Stimulated activated CD8-positive, alpha-beta memory T cell treated with anti-CD3 and anti-CD28 coated beads, Interleukin-12 subunit alpha, Interleukin-12 subunit beta, amount 100 ng/mL, for 24 hours (primary cell): ENCODE results near the gene TTLL1.

ENCODE experiments used
- DNase-seq: peaks from one replicate; pipeline ENCODE4 v3.0.0-alpha.2; 2020; ENCODE audit errors: extremely low read depth

Gene TTLL1

DNA sequence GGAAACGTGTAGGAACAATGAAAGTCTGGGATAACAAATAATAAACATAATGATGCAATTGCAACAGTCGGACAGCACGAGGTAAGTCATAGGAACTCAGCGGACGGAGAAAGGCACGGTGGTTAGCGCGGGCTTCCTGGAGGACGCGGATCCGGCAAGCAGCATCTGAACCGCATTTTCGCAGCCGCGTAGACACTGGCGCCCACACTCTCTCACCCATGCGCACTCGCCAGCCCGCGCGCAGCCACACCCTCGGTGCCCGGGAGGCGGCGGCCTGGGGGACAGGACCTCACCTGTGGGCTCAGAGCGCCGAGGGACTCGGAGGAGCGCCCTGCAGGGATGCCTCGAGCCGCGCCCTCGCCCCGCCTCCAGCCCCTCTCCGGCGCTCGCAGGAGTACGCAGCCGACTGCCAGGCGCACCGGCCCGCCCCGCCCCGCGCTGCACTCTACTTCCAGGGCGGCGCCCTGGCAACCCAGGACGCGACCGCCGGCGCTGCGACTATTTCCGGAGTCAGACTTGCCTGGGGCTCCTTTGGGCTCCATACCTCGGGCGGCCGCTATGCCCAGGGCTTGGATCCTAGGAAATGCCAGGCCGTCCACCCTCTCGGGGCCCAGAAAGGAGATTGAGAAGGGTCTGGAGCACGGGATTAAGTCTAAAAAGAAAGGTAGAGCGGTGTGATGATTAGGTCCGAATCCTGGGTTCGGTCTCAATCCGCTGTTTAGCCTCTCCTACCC, at the start of gene TTLL1:
TTLL1 (minus strand) TSS at position 408 of the 734 bp plus-strand sequence. CDS start 13,805 bp downstream, outside the sequence.
- DNase-seq = peak; percentile 80

DNA sequence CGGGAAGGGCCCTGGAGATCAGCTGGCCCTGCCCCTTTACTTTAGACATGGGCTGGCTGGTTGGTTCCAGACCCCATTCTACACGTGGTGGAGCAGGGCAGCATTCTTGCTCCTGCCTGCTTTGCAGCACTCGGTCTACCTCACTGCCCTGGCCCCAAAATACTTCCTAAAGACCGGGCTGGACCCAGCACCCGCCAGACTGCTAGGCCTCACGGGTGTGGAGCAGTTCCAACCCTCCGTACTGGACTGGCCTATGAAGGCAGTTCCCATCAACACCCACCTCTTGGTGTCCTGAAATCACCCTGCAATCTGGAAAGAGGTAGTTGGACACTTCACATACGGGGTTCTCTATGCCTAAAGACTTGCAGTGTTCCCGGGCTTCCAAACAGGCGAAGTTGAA, 47.6 kb upstream of the TTLL1 start:
- DNase-seq = no peak

DNA sequence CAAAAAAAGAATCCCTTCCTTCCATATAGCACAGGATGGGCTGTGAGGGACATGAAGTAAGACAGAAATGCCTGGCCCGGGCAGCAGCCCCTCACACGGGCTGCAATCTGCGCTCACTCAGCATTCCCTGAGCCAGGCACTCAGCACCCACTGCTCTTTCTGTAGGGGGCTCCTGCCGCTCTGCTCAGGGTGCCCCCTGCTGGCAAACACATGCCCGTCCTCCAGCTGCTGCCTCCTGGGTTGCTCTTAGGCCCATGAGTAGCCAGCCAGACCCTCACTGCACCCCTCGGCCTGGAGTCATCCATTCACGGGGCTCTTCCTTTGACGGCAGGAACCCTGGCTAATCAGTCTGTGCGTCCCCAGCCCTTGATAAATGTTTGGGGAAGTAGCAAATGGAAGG, 47.1 kb upstream of the TTLL1 start:
- no peak for DNase-seq

DNA sequence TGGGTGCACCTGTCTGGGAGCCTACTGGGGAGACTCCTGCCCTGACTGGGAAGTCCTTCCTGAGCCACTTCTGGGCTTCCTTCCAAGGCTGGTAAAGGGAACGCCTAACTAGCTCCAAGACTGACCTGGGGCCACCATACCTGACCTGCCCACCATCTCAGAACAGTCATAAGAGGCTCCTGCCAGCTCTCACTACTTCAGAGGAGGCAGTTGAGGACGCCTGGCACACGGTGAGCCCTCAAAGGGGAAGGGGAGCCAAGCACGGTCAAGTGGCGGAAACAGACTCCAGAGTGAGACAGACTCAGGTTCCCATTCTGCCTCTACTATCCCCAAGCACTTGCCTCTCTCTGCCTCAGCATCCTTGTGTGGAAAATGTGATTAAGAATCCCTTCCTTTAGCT, 46.4 kb upstream of the TTLL1 start:
- no peak for DNase-seq

DNA sequence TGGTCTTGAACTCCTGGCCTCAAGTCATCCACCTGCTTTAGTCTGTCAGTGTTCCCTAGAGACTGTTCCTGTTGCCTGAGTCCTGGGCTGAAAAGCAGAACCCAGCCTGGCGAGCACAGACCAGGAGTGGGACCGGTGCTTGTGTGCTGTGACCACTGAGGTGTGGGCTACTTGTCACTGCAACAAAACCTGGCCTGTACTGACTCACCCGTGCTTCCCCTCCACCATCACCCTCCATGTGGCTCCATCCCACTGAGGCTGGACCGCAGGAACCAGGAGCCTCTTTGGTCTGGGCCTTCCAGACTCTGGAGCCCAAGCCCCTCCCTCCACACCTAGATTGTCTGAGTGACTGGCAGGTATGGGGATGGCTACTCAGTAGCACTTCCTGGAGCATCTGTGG, 45.4 kb upstream of the TTLL1 start:
- no peak for DNase-seq

DNA sequence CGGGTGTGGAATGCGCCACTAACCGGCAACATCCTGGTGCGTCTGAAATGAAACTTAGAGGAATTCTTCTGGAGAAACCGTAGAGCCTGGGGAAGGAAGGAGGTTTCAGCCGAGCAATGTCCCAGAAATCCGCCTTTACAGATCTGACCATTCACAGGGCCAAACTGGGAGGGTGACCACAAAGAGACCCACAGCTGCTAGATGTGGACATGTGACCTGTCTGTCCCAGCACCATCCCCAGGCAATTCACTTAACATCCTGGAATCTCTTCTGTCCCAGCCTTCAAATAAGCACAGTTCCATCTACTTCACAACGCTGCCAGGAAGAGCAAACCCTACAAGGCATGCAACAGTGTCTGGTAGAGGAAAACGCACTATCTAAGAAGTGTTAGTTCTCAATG, 44.2 kb upstream of the TTLL1 start:
- no peak for DNase-seq

DNA sequence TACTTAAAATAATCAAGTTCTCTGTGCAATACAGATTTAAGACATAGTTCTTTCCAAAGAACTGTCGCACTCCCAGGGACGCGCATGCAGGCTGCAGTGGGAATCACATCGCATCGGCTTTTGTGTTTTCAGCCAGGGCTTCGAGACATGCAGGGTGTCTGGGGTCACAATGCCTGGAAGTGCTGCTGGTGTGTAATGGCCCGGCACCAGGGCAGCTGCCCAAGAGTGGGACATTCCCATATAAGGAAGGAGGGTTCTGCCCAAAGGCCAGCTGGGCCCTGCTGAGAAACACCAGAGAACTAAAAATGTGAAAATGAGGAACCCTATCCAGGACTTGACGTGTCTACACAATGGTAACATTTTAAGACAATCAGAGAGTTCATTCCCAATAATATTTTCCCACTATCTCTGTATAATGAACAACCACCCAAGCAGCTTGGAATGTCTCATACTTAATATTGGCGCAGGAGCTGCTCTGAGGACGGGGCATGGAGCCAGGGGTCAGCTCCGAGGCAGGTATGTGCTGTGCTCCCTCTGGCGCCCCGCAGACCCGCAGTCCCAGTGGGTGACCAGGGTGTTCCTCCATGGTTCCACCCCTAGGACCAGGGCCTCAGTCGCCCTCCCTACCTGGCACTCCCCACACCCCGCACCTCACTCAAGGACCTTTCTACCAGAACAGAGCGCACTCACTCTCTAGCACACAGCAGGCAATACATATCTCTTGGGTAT, 42.7 kb upstream of the TTLL1 start:
- DNase-seq = no peak

DNA sequence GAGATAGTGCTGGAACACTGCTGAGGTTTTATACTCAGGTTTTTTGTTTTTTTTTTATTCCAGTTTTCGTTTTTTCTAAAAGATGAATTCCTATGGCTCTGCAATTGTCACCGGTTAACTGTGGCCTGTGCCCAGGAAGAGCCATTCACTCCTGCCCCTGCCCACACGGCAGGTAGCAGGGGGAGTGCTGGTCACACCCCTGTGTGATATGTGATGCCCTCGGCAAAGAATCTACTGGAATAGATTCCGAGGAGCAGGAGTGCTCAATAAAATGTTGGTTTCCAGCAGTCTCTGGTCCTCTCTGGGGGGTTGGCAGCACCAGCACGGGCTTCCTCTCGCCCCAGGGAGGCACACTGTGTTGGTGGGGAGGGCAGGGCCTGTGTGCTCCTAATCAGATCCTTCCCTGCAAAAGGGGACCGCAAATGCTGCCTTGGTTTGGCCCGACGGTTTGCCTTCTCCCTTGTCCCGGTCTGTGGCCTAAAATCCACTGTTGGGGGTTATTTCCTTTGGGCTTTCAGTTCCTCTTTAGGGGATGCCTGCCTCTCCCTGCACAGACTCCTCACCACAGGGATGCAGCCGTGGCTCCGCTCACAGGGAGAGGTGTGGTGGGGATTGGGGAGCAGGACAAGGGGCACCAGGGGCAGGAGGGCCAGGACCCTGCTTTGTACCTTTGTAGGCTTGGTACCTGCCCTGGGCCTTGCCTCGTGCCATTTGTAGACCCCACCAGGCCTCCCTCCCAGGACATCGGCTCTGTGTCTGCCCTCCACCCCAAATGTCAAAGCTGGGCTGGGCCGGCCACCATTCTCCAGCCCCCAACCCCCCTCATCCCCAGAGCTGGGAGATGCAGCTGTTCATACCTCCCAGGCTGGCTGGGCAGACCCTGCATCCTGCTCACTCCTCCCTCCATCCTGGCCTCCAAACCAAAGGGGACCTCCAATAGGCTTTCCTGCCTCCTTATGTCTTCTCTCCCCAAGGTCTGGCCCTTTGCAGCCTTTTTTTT, 40.5 kb upstream of the TTLL1 start:
- DNase-seq = no peak

DNA sequence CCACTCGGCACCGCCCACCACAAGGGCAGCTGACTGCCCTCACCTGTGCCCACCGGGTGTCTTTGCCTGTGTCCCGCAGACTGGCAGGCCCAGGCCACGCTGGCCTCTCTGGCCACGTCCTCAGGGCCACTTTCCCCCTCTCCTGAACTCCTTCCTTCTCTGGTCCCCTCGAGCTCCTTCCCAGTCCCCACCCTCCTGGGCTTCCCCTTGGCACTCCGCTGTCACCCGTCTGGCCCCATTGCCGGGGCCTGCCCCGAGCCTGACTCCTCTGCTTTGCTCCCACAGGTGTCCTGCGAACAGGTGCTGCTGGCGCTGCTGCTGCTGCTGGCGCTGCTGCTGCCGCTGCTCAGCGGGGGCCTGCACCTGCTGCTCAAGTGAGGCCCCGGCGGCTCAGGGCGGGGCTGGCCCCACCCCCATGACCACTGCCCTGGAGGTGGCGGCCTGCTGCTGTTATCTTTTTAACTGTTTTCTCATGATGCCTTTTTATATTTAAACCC, 39.8 kb upstream of the TTLL1 start:
- no peak for DNase-seq

DNA sequence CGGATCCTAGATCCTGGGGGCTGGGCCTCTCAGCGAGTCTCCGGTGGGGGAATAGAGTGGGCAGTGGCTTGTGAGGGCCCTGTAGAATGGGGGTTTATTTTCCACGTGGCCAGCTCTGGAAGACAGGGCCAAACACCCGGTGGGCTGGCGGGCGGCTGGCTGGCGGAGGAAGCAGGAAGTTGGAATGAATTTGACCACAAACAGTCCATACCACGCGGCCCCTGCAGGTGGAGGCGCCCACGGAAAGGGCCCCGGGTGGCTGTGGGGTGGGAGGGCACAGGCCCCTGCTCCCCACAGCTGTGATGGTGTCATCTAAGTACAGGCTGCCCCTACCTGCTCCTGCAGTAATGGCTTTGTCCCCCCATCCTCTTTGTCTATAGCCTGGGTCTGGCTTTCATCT, 38.9 kb upstream of the TTLL1 start:
- no peak for DNase-seq

DNA sequence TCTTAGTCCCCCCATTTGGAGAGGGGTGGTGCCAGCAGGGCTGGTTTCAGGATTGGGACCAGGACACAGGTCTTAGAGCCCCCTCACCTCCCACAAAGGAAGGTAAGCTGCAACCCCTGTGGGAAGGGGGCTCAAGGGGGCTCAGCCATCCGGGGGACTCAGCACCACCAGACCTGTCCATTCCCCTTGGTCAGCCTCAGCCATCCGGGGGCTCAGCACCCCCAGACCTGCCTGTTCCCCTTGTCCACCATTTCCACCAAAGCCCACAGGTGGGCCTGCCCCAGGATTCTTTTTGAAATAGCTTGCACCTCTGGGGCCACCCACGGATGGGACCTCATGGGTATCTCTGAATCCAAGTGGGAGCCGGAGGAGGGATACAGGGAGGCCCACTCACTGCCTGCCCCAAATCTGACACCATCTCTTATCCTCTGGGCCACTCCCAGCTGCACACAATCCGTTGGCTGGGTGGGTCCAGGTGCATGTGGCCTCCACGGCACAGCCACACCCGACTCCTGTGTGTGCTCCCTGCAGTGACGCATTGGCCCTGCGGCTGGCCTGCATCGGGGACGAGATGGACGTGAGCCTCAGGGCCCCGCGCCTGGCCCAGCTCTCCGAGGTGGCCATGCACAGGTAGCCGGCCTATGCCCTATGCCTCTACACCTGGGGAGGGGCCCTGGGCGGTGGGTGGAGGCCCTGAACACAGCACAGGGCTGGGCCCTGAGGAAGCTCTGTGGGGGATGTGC, 38.1 kb upstream of the TTLL1 start:
- DNase-seq = no peak

DNA sequence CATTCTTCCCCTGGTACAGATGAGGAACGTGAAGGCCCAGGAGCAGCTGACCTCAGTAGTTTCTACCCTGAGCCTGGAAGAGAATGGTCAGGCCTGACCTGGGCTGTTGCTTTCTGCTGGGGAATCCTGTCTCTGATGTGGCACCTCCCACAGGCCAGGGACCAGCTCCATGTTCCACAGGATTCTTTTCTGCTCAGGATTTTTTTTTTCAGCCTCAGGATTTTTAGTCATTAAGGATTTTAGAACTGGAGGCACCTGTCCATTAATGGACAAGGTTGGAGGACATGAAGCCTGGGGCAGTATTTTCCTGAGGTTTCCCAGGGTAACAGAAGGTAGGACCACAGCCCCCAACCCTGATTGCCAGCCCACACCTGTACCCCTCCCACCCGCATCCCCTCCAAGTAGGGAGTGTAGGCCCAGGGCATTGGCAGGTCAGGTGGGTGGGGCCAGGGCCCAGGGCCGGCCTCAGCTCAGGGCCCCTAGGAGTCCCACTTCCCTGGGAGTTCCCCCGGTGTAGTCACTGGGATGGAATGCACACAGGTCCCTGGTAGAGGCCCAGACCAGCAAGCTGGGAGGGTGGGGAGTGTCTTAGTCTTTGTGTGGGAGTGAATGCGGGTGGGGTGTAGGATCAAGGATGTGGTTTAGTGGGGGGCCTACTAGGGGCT, 37.4 kb upstream of the TTLL1 start:
- DNase-seq = no peak

DNA sequence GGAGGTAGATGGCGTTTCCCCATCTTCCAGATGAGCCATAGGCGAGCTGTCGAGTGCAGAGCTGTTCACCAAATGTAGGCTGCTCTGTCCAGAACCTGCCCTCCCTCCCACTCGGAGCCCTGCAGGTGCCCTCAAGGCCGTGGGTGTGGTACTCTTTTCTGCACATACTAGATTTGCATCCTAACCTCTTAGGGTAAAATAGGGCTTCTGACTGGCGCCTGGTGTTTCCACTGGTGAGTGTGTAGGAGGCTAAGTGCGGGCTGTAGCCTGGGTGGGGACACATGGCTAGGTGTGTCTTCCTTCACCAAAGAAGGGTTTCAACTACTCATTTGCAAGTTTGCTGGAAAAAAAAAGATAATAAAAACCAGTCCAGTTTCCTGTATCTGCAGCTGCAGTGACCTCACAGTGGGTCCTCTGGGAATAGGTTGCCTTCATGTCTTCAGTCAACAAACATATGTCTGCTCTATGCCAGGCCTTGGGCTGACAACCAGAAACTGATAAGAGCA, 29.8 kb upstream of the TTLL1 start:
- no peak for DNase-seq

DNA sequence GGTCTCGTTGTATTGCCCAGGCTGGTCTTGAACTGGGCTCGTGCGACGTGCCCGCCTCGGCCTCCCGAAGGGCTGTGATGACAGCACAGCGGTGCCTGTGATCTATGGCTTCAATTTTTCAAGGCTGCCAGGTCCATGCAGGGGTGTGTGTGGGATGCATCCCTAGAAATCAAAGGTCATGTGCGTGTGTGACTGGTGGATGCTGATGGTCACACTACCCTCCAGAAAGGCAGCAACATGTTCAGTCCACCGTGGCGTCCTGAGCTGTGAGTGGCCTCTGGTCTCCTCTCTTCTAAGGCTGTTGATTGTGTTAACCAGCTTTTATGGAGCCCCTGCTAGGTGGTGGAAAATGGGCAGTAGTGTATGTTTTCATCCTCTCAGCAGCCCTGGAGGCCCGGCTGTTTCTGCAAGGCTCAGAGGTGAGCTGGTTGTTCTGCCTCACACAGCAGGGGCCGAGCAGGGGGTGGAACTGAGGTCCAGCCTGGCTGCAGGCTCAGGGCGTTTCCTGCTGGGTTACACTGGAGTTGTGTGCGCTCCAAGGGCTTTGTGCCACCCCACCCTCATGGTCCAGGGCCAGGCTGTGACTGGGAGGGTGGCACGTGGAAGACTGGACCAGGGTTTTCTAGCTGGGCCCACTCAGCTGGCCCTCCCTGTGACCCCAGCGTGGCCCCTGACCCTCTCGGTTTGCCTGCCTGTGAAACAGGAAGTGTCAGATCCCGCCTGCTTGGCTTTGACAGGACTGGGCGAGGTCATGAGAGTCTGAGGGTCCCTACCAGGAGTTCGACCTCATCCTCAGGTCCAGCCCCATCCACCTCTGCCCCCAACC, 29.0 kb upstream of the TTLL1 start:
- DNase-seq = no peak

DNA sequence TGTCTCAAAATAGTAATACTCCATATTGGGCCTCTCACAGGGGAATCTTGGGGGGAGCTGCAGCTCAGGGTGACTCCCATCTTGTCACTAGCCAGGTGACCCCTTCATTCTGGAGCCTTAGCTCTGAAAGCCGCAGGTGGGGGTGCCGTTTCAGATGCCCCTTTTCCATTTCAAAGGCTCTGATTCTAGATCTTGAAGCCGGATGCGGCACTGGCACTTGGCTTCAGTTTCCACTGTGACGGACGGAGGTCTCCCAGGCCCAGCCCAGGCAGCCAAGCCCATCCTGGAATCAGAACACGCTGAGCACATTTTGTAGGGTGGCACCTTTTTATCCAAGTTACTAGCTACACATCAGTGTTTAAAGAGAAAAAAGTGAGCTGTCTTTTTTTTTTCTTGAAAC, 27.7 kb upstream of the TTLL1 start:
- DNase-seq = no peak

DNA sequence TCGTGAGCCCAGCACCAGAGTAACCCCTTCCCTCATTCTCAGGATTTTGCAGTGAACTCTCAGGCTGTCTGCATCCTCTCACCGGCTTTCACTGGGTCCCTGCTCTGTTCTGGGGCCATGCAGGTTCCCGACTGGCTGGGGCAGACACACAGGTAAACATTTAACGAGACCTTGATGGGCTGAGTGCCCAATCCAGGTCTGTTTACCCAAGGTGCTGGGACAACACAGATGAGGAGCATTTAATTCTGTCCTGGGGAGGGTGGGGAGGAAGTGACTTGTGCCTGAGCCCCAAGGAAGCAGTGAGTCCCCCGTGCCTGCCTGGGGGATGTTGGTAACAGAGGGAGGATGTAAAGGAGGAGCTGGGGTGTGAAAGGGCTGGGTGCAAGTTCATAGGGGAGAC, 25.8 kb upstream of the TTLL1 start:
- no peak for DNase-seq

DNA sequence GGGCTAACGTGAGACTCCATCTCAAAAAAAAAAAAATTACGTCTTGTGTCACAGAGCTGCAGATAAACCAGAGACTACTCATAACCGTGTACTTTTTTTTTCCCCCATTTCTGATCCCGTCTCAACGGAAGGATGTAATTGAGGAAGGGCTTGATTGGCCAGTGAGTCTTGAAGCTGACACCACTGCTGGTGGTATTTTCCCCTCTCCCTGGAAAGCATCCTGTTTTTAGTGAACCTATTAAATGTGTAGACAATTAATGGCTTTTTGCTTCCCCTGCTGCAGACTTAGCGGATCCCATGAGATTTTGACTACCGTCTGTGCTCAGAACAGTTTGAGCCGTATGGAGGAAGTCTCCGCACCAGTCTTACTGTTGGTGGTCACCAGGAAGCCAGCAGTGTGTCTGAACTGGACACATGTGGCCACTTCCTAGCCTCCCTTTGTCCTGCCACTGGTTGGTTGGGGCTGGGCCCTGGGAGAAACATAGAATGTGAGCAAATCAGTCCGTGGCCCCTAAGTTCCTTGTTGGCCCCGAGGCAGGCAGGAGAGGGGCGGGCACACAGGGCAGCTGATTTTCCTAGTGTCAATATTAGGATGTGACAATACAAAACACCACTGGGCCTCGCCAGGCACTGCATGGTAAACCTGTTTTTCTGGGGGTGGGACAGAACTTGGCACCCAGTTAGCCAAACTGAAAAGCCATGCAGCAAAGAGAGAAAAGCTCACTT, 24.5 kb upstream of the TTLL1 start:
- no peak for DNase-seq

DNA sequence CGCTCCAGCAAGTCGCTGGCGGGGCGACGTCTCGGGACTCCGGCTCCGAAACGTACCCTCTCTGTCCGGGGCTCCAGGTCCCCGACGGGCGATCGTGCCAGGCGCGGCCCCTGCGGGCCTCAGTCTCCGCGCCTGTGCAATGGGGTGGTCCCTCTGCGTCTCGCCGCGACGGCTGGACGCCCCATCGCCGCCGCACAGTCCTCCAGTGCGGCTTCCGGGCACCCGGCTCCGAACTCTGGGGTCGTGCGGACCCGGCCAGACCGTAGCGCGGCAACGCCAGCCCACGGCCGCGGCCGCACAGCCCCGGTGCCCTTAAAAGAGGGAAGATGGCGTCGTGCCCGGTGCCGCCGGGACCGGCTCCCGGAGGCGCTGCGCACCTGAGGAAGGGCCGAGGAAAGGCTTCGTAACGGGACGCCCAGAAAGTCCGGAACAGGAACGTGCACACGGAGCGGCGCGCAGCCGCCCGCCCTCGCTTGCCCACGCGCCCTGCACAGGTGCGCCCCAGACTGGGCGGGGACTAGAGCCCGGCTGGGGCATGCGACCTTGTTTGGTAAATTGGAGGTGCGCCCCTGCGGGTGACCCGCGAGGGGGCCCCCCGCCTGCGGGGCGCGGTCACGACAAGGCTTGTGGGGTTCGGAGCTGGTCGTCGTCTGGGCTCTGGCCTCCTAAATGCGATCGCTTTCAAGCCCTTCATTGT, 21.9 kb upstream of the TTLL1 start:
- DNase-seq = no peak
